Colonic mucosa (tissue), 4 donors: Measurements from ENCODE around the gene HTD2. TPM values are rescaled to one million over a fixed set of nuclear protein-coding genes. Genes with fewer than 3 reads are reported as not detected.

Experiments
- DNase-seq: peaks from one replicate; pipeline ENCODE4 v3.0.0-alpha.2; 2020
- H3K27ac ChIP-seq: fragments of 200-600 bp; one replicate; pipeline ENCODE4 v1.8.0; 2021
- H3K27me3 ChIP-seq: fragments of 200-600 bp; one replicate; pipeline ENCODE4 v1.8.0; 2021
- H3K36me3 ChIP-seq: fragments of 200-600 bp; one replicate; pipeline ENCODE4 v1.8.0; 2021
- H3K4me1 ChIP-seq: fragments of 200-600 bp; one replicate; pipeline ENCODE4 v1.8.0; 2021; ENCODE audit warnings: mild to moderate bottlenecking
- H3K4me3 ChIP-seq: fragments of 200-600 bp; one replicate; pipeline ENCODE4 v1.8.0; 2021
- H3K9ac ChIP-seq, 2 donors: one replicate each; pipeline ENCODE4 v1.7.0; 2013; ENCODE audit warnings: control low read depth in 2 of 2, low read depth in 2 of 2, low read length in 2 of 2
- H3K9me3 ChIP-seq: fragments of 200-600 bp; one replicate; pipeline ENCODE4 v1.8.0; 2021
- intact Hi-C: fragments of 100-400 bp; cut with DNase I; formaldehyde crosslinking; loops from one replicate; pipeline ENCODE4 v1.14.1; 2022
- total RNA-seq, 2 donors: library from RNA; stranded (reverse); fragmentation: NEBNext Ultra II Directional in 1 of 2; extraction: Animal tissue kit (Norgen Biotek cat#: 25700) in 1 of 2; gene quantifications; one replicate each; pipeline ENCODE4 v1.2.1, GENCODE V29; 2021
- TF ChIP-seq, protein P1 (sequence below): fragments of 200-600 bp; IDR thresholded peaks from one replicate; pipeline ENCODE4 v1.8.0; 2022; ENCODE audit warnings: antibody characterized with exemption, mild to moderate bottlenecking
- donor health status: healthy.
- donor health status: DM: no; HTN: no; CAD: no.
- donor health status: DM: no; HTN: no; CAD: no.

The HTD2 gene
- total RNA-seq, 2 donors from 2014 or later = 9.6 to 13.6 TPM

DNA sequence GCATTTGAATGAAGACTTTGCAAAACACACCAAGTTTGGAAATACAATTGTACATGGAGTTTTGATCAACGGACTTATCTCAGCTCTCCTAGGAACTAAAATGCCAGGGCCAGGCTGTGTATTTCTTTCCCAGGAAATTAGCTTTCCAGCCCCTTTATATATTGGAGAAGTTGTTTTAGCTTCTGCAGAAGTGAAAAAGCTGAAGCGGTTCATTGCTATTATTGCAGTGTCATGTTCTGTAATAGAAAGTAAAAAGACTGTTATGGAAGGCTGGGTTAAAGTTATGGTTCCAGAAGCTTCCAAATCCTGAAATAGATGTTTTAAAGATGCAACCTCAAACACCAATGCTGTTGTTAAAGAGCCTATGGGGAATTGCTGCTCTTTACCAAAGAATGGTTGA, 11.5 kb downstream of the HTD2 start:
- H3K36me3 ChIP-seq = peaks cover 4% of the 10 kb centered on the region

DNA sequence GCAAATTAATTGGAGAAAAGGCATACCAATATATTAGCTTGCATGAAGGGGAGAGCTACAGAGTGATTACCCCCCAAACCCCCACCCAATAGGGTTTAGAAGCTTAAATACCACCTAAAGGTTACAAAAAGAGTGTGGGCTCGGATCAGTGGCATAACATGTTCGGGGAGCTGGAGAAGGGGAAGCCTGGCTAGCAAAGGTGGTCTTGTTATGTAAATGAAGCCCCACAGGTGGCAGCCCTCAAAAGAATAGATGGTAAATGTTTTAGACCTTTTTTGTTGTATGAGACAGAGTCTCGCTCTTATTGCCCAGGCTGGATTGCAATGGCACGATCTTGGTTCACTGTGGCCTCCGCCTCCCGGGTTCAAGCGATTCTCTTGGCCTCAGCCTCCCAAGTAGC, 15.5 kb downstream of the HTD2 start:
- Histone ChIP-seq H3K27ac (no peak overlapping the region), H3K9me3 (no peaks in the 10 kb centered on the region), H3K4me3 (no peak overlapping the region), H3K4me1 (no peaks in the 10 kb centered on the region), H3K36me3 (no peaks in the 10 kb centered on the region), H3K9ac (no peak overlapping the region), H3K27me3 (no peaks in the 10 kb centered on the region)
- TF ChIP-seq, protein P1, sequence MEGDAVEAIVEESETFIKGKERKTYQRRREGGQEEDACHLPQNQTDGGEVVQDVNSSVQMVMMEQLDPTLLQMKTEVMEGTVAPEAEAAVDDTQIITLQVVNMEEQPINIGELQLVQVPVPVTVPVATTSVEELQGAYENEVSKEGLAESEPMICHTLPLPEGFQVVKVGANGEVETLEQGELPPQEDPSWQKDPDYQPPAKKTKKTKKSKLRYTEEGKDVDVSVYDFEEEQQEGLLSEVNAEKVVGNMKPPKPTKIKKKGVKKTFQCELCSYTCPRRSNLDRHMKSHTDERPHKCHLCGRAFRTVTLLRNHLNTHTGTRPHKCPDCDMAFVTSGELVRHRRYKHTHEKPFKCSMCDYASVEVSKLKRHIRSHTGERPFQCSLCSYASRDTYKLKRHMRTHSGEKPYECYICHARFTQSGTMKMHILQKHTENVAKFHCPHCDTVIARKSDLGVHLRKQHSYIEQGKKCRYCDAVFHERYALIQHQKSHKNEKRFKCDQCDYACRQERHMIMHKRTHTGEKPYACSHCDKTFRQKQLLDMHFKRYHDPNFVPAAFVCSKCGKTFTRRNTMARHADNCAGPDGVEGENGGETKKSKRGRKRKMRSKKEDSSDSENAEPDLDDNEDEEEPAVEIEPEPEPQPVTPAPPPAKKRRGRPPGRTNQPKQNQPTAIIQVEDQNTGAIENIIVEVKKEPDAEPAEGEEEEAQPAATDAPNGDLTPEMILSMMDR = no peak
- no peak for DNase-seq
- intact Hi-C loops = loop anchor here (5.0 kb wide), 1 partner anchor 211 kb away; no protein-coding TSS in a partner anchor

More for the DNA sequence above, 11.5 kb downstream of the HTD2 start:
- intact Hi-C loops = loop anchor here (2.0 kb wide), 1 partner anchor 95 kb away; no protein-coding TSS in a partner anchor
- Histone ChIP-seq H3K9ac (no peak overlapping the region), H3K27me3 (no peaks in the 10 kb centered on the region), H3K27ac (no peak overlapping the region), H3K9me3 (no peaks in the 10 kb centered on the region), H3K4me1 (no peaks in the 10 kb centered on the region), H3K4me3 (no peak overlapping the region)
- DNase-seq = no peak
- TF ChIP-seq, protein P1 = no peak

DNA sequence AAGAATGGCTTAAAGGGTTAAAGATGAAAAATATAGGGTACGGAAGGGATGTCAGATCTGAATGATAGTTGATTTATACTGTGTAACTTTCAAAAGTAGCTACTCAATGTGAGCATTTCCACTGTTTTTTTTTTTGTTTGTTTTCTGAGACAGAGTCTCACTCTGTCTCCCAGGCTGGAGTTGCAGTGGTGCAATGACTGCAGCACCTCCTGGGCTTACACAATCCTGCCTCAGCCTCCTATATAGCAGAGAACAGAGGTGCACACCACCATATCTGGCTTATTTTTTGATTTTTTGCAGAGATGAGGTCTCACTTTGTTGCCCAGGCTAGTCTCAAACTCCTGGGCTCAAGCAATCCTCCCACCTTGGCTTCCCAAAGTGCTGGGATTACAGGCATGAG, 16.5 kb downstream of the HTD2 start:
- DNase-seq = no peak
- no peaks in the 10 kb centered on the region for H3K27me3 ChIP-seq
- no peak overlapping the region for H3K9ac ChIP-seq
- H3K36me3 ChIP-seq = no peaks in the 10 kb centered on the region
- TF ChIP-seq, protein P1 = no peak
- intact Hi-C loops = loop anchor here (5.0 kb wide), 1 partner anchor 210 kb away; no protein-coding TSS in a partner anchor
- no peak overlapping the region for H3K27ac ChIP-seq
- no peak overlapping the region for H3K4me3 ChIP-seq
- H3K9me3 ChIP-seq = no peaks in the 10 kb centered on the region
- H3K4me1 ChIP-seq = no peaks in the 10 kb centered on the region

DNA sequence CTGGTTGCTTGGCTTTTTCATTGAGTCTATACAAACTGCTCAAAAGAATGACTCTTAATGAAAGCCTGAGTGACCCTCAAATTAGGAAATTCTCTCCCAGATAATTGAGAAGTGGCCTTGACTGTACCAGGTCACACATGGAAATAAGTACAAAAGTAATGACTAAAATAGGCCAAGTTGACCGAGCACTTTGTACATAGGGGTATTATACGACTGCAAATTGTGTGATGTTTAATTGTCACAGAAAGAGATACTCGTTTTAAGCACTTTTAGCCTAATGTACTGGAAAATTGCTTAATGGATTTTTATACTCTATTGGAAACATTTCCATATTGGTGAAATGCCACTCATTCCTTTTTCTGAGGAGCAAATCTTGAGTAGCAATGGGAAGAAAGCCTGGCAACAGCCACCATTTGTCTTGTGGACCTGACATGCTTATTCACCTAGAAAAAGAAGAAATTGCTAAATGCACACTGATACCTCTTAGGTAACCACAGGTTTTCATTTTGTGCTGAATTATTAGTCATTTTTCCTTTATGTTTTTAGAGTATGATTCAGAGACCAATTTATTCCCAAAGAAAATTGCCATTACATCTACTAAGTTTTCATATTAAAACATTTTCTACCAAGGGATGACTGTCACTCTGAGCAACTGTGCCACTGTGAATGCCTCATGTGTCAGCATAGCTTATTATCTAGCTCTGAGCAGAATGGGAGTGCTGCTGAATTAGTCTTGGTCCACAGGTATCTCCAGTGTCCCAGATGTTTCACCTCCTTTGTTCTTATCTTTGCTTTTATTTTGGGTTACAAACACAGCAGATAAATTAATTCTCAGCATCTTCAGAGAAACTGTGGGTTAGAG, 17.4 kb downstream of the HTD2 start:
- H3K4me1 ChIP-seq = no peaks in the 10 kb centered on the region
- intact Hi-C loops = loop anchor here (5.0 kb wide), 1 partner anchor 209 kb away; no protein-coding TSS in a partner anchor
- no peak for DNase-seq
- no peak overlapping the region for H3K27ac ChIP-seq
- TF ChIP-seq, protein P1 = no peak
- H3K4me3 ChIP-seq = no peak overlapping the region
- H3K27me3 ChIP-seq = no peaks in the 10 kb centered on the region
- H3K9ac ChIP-seq = no peak overlapping the region
- H3K36me3 ChIP-seq = no peaks in the 10 kb centered on the region
- H3K9me3 ChIP-seq = no peaks in the 10 kb centered on the region

DNA sequence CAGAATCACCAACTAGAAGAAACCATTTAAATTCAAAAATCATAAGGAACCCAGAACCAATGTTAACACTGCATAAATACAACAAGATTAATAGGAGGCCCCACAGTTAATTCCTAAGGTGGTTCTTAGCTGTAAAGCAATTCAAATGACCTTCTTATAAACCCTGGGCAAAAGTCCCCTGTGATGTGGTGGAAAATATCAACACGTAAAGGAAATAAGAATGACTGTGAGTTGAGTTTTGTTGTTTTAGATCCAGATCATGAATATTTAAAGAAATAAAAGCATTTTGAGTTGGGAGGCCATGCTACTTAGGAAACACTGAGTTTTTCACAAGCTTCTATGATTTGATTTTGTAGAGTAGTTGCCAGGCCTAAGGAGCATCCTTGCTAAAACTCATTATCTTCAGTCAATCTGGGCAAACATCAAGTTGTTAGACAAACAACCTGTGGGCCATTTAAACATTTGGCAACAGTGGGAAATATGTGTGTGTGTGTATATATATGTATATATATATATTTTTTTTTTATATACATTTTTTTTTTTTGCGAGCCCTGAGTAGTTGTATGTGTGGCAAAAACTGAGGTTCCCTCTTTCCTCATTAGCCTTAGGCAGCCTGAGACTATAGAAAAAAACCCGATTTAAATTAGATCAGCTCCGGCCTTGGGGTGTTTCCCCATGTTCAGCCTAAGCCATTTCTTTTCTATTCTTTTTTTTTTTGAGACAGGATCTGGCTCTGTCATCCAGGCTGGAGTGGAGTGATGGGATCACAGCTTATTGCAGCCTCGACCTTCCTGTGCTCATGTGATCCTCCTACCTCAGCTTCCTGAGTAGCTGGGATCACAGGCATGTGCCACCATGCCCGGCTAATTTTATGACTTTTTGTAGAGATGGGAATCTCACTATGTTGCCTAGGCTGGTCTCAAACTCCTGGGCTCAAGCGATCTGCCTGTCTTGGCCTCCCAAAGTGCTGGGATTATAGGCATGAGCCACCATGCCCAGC, 18.4 kb downstream of the HTD2 start:
- intact Hi-C loops = loop anchor here (5.0 kb wide), 1 partner anchor 208 kb away; no protein-coding TSS in a partner anchor
- Histone ChIP-seq H3K27me3 (no peaks in the 10 kb centered on the region), H3K27ac (peak overlapping the region; percentile 2), H3K9me3 (no peaks in the 10 kb centered on the region), H3K4me1 (no peaks in the 10 kb centered on the region), H3K4me3 (no peak overlapping the region), H3K9ac (no peak overlapping the region), H3K36me3 (no peaks in the 10 kb centered on the region)
- TF ChIP-seq, protein P1 = no peak
- DNase-seq = no peak
